Activated CD8-positive, alpha-beta T cell treated with anti-CD3 and anti-CD28 coated beads, Interleukin-2, amount 10 ng/mL, durations not matched to agents 7 days and 5 days (primary cell): ENCODE data around the gene CCNI. TPM values are rescaled to one million over a fixed set of nuclear protein-coding genes. Genes with fewer than 3 reads are reported as not detected.

Experiments used
- ATAC-seq: fragments of 150-1000 bp; cut with Tn5 transposase; one replicate; pipeline ENCODE4 v1.10.0; 2021; ENCODE audit warnings: moderate library complexity
- CTCF ChIA-PET: fragments of 350-600 bp; sonication (Branson Sonifier 250); formaldehyde crosslinking; loops from one replicate; lab custom pipeline; 2021; ENCODE audit warnings: antibody characterized with exemption; lab: Charles Lee
- POLR2A ChIA-PET: fragments of 350-600 bp; sonication (Branson Sonifier 250); formaldehyde crosslinking; loops from one replicate; lab custom pipeline; 2021; ENCODE audit warnings: antibody characterized with exemption; lab: Charles Lee
- DNase-seq: peaks from one replicate; pipeline ENCODE4 v3.0.0-alpha.2; 2020
- H3K27ac Mint-ChIP-seq: one replicate; pipeline ENCODE4 v1.8.0; 2021; ENCODE audit warnings: mild to moderate bottlenecking, mixed read lengths
- H3K27me3 Mint-ChIP-seq: one replicate; pipeline ENCODE4 v1.8.0; 2021; ENCODE audit warnings: low read depth, mixed read lengths
- H3K36me3 Mint-ChIP-seq: one replicate; pipeline ENCODE4 v1.8.0; 2021; ENCODE audit warnings: low read depth, mixed read lengths
- H3K4me1 Mint-ChIP-seq: one replicate; pipeline ENCODE4 v1.8.0; 2021; ENCODE audit warnings: low read depth, mixed read lengths
- H3K4me3 Mint-ChIP-seq: one replicate; pipeline ENCODE4 v1.8.0; 2021; ENCODE audit warnings: mild to moderate bottlenecking, mixed read lengths
- H3K9me3 Mint-ChIP-seq: one replicate; pipeline ENCODE4 v1.8.0; 2022; ENCODE audit warnings: mixed read lengths; ENCODE audit not compliant: insufficient read depth
- total RNA-seq, 2 experiments: library from RNA; stranded (reverse); gene quantifications; one replicate each; pipeline ENCODE4 v1.2.3, GENCODE V29; 2021

CCNI gene
- total RNA-seq, 2 experiments from 2014 or later = 203 to 216 TPM

DNA sequence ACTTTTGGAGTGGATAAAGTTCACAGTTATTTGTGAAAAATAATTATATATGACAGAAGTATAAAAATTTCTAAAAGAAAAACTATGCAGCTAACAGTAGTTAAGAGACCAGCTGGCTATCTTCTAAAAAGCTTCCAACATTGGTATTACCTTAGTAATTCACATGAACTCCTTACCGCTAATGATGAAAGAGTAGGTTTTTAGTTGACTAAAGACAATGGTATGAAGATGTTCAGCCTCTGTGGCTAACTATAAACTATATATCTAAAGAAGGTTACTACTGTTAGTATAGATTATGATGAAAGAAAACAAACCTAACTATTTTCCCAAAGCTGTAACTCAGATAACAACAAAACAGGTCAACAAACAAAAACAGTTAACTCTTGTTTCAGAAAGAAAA is 10.4 kb downstream of the CCNI start:
- H3K36me3 Mint-ChIP-seq = peaks cover 47% of the 10 kb centered on the region
- no peaks in the 10 kb centered on the region for H3K9me3 Mint-ChIP-seq
- no peak for DNase-seq
- ATAC-seq = no peak
- peaks cover 23% of the 10 kb centered on the region for H3K4me1 Mint-ChIP-seq
- H3K27ac Mint-ChIP-seq = peak overlapping the region; percentile 15
- H3K27me3 Mint-ChIP-seq = no peaks in the 10 kb centered on the region
- POLR2A ChIA-PET = interaction anchor here (1.7 kb wide), 1 partner anchor 12 kb away, joined by 5 read pairs; no protein-coding TSS in a partner anchor
- CTCF ChIA-PET = interaction anchor here (1.0 to 8.3 kb wide), 4 partner anchors 13 to 138 kb away, joined by 3 to 54 read pairs (median 10); no protein-coding TSS in a partner anchor
- H3K4me3 Mint-ChIP-seq = no peak overlapping the region

DNA sequence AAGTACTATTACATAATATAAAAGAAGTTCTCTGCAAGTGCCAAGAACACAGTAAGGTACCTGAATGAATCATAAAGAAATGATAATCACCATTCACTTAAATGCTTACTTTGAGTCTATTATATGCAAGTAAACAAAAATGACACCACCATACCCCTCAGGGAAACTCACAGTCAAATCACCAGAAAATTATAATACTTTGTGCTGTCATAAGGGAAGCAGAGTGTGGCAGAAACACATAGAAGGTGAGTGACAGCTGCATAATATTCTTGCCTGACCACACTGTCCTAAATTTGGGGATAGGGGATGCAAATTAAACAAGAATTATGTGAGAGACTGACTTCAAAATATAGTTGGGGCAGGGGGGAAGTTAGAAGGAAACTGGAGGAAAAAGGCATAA is 12.9 kb downstream of the CCNI start:
- DNase-seq = no peak
- H3K36me3 Mint-ChIP-seq = peaks cover 48% of the 10 kb centered on the region
- no peak overlapping the region for H3K4me3 Mint-ChIP-seq
- no peaks in the 10 kb centered on the region for H3K9me3 Mint-ChIP-seq
- ATAC-seq = no peak
- no peak overlapping the region for H3K27ac Mint-ChIP-seq
- no peaks in the 10 kb centered on the region for H3K27me3 Mint-ChIP-seq
- H3K4me1 Mint-ChIP-seq = peaks cover 6% of the 10 kb centered on the region
- POLR2A ChIA-PET = interaction anchor here (0.9 kb wide), 1 partner anchor 73 kb away, joined by 3 read pairs; no protein-coding TSS in a partner anchor
- CTCF ChIA-PET = interaction anchor here (1.6 to 2.4 kb wide), 2 partner anchors 18 to 141 kb away, joined by 3 to 8 read pairs; no protein-coding TSS in a partner anchor

DNA sequence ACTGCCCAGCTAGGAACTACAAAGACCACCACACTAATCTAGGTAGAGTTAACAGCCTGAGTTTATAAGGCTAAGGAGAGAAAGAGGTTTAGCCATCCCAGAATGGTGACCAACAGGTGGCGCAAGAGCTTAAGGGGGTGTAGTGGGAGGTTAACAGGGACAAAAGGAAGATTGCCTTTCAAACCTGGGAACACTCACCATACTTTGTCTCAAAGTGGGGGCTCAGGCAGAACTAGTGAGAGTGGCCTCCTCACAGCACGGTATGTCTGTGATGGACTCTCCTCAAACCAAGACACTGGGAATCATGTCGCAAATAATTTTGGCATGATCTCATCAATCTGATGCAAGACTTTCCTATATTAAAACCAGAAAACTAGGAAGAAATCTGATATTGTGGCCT is 23.4 kb downstream of the CCNI start:
- DNase-seq (peak; percentile 72), ATAC-seq (peak; percentile 60)
- Mint-ChIP-seq H3K4me3 (no peak overlapping the region), H3K9me3 (no peaks in the 10 kb centered on the region), H3K27ac (no peak overlapping the region), H3K4me1 (no peaks in the 10 kb centered on the region), H3K27me3 (no peaks in the 10 kb centered on the region), H3K36me3 (peaks cover 57% of the 10 kb centered on the region)
- CTCF ChIA-PET = interaction anchor here (0.6 to 7.9 kb wide), 22 partner anchors 8 to 557 kb away, joined by 3 to 116 read pairs (median 4); partner anchors contain the start of genes CCNG2 and CCNI
- POLR2A ChIA-PET = interaction anchor here (0.9 kb wide), 1 partner anchor 151 kb away, joined by 4 read pairs; no protein-coding TSS in a partner anchor

DNA sequence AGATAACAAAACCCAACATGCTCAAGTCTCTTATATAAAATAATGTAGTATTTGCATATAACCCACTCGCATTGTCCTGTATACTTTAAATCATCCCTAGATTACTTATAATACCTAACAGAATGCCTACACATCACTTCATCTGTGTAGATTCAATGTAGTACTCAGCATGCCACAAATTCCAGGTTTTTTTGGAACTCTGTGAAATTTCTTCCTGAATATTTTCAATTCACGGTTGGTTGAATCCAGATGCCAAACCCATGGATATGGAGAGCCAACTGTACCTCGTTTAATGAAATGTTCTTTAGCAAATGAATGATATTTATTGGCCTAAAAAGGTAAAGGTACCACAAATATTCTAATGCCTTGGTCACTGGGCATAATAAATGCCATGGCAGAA is 24.8 kb downstream of the CCNI start:
- Mint-ChIP-seq H3K27ac (no peak overlapping the region), H3K9me3 (no peaks in the 10 kb centered on the region), H3K4me3 (no peak overlapping the region), H3K36me3 (peaks cover 56% of the 10 kb centered on the region), H3K27me3 (no peaks in the 10 kb centered on the region), H3K4me1 (peaks cover 4% of the 10 kb centered on the region)
- CTCF ChIA-PET = interaction anchor here (1.3 to 7.9 kb wide), 6 partner anchors 13 to 149 kb away, joined by 3 to 116 read pairs (median 6); no protein-coding TSS in a partner anchor
- POLR2A ChIA-PET = no interaction called here
- DNase-seq = no peak
- ATAC-seq = no peak

DNA sequence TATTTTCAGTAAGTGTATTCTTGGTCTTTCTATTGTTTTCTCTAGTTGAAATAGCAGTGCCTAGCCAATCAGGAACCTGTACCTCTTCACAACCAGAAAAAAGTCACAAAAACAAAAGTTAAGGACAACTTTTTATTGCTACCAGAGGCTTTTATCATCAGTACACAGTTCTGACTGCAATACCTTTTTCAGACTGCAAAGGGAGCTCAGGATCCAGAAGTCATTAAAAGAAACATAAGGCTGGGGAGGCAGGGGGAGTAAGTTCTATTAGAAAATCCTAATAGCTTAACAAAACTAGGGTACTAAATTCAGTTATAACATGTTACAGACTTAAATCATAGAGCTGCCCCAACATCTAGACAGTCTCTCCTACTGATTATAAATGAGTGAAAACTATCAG is 28.8 kb downstream of the CCNI start:
- no peak overlapping the region for H3K4me3 Mint-ChIP-seq
- ChIA-PET POLR2A (no interaction called here), CTCF (interaction anchor here (0.7 to 9.2 kb wide), 8 partner anchors 12 to 261 kb away, joined by 3 to 103 read pairs (median 6); no protein-coding TSS in a partner anchor)
- H3K9me3 Mint-ChIP-seq = no peaks in the 10 kb centered on the region
- H3K36me3 Mint-ChIP-seq = peaks cover 40% of the 10 kb centered on the region
- H3K27ac Mint-ChIP-seq = peak overlapping the region; percentile 48
- no peaks in the 10 kb centered on the region for H3K27me3 Mint-ChIP-seq
- no peak for ATAC-seq
- H3K4me1 Mint-ChIP-seq = peaks cover 9% of the 10 kb centered on the region
- DNase-seq = no peak

DNA sequence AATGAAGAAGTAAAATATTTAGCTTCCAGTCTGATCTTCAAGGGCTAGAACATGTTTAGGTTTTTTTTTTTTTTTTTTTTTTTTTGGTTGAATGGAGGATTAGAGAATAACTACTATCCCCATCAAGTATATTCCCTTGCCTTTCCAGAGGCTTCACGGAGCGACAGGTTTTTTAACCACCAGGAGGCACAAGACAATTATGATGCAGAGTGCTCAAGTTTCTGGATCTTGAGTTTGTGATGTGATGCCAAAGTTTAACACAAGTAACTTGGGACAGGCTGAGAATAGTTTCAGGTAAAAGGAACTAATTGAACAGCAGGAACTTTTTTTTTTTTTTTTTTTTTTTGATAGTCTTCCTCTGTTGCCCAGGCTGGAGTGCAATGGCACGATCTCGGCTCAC is 30.3 kb downstream of the CCNI start:
- no peak overlapping the region for H3K27ac Mint-ChIP-seq

DNA sequence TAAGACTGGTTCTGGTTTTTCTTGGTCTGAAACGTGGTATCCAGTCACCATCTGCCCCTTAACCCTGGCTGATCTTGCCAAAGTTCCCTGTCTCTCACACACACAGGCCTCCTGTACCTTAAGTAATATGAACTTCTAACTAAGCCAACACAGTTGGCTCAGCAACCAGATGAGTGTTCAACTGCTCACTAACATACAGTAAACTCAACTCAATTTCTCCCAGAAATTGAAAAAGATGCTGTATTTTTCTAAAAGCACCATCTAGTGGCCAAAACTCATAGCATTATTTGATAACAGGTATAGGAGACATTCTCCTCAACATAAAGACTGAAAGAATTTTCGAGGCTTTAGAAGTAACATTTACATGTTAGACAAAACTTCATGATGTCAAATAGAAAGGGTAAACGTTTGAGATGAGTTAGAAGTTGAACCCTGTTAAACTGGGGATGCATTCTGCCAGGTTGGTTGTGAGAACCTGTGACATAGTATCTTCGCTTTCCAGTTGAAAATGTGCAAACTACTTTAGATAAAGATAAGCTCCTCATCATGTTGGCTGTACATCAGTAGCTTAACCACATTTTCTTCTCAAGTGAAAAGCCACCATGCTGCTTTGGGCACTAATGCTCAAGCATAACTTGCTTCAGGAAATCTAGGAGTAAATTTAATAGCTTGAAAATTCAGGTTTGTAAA is 31.2 kb downstream of the CCNI start:
- DNase-seq (no peak), ATAC-seq (peak; percentile 73)
- Mint-ChIP-seq H3K9me3 (no peaks in the 10 kb centered on the region), H3K27me3 (no peaks in the 10 kb centered on the region), H3K4me1 (peaks cover 9% of the 10 kb centered on the region), H3K4me3 (no peak overlapping the region), H3K36me3 (peaks cover 30% of the 10 kb centered on the region), H3K27ac (no peak overlapping the region)
- ChIA-PET POLR2A (interaction anchor here (0.7 kb wide), 1 partner anchor 57 kb away, joined by 3 read pairs; no protein-coding TSS in a partner anchor), CTCF (interaction anchor here (0.7 to 9.2 kb wide), 44 partner anchors 9 to 611 kb away, joined by 3 to 103 read pairs (median 4); no protein-coding TSS in a partner anchor)

More for the DNA sequence above, 30.3 kb downstream of the CCNI start:
- POLR2A ChIA-PET = interaction anchor here (0.7 kb wide), 1 partner anchor 58 kb away, joined by 3 read pairs; no protein-coding TSS in a partner anchor
- ATAC-seq (no peak), DNase-seq (no peak)
- CTCF ChIA-PET = interaction anchor here (0.7 to 9.2 kb wide), 42 partner anchors 8 to 612 kb away, joined by 3 to 103 read pairs (median 4); no protein-coding TSS in a partner anchor
- no peak overlapping the region for H3K4me3 Mint-ChIP-seq
- no peaks in the 10 kb centered on the region for H3K27me3 Mint-ChIP-seq
- peaks cover 9% of the 10 kb centered on the region for H3K4me1 Mint-ChIP-seq
- peaks cover 30% of the 10 kb centered on the region for H3K36me3 Mint-ChIP-seq
- no peaks in the 10 kb centered on the region for H3K9me3 Mint-ChIP-seq

DNA sequence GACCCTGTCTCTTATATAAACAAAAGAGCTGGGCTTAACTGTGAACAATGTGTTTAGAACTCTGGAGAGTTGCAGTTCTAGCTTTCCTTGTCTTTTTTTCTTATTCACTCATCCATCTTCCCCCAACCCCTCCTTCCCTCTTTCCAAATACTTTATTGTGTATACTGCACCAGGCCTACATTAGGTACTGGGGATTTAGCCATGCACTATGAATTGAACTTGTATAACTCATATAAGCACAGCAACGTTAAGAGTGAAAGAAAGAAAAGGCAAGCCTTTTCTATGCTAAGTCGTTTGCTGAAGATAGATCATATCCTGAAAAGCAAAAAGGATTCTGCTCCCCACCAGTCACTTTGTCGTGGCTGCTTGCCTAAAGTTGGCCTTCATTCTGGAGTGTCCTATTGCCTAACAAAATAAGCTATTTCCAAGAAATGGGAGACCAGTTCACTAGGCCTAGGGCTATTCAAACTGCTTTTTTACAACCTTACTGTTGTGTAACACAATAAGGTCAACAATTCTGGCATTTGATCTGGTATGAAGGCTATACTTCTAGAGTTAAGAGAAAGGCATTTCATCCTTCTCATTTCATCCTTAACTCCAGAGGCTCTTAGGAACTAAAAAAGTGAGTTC is 32.2 kb downstream of the CCNI start:
- peaks cover 9% of the 10 kb centered on the region for H3K4me1 Mint-ChIP-seq
- POLR2A ChIA-PET = no interaction called here
- peaks cover 37% of the 10 kb centered on the region for H3K36me3 Mint-ChIP-seq
- H3K27ac Mint-ChIP-seq = no peak overlapping the region
- CTCF ChIA-PET = interaction anchor here (0.9 to 9.2 kb wide), 10 partner anchors 10 to 315 kb away, joined by 3 to 103 read pairs (median 4); partner anchors contain the start of gene SOWAHB
- no peaks in the 10 kb centered on the region for H3K9me3 Mint-ChIP-seq
- H3K4me3 Mint-ChIP-seq = no peak overlapping the region
- no peaks in the 10 kb centered on the region for H3K27me3 Mint-ChIP-seq
- DNase-seq = no peak
- no peak for ATAC-seq

DNA sequence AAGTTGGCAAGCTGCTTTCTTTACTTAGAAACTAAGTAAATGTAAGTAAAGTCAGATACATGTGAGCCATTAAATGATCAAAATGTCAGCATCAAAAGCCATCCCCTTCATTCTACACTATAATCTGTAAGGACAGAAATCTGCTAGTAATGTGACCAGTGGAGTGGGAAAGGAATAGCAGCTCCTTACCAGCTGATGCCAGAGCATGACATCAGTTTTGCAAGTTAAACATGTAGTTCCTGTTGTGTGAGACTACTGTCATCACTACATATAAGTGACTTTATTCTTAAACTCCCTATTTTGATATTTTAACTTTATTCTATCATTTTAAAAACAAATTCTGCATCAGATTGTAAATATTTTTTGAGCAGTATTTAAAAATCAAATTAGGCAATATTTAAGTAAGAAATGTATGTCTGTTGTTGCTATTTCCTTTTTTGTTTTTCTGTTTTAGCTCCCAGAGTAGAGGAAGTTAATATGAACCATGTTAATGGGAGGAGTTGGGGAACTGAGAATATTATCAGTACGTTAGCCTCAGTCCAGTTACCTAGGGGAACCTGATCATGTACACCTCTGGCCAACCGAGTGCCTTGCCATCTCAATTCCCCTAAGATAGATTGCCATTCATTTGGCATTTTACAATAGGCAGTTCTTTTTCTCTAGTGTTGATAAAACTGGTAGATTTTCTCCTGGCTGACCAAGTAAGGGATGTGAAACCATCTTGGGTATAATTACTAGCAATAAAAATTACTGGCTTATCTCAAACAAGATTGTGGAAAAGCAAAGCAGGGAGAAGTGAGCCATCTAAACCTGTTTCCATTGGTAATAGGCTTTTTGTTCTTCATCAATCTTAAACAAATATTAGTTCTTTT is 34.7 kb downstream of the CCNI start:
- H3K9me3 Mint-ChIP-seq = no peaks in the 10 kb centered on the region
- POLR2A ChIA-PET = no interaction called here
- CTCF ChIA-PET = interaction anchor here (9.2 kb wide), 1 partner anchor 9 kb away, joined by 99 read pairs; no protein-coding TSS in a partner anchor
- ATAC-seq (no peak), DNase-seq (no peak)
- no peaks in the 10 kb centered on the region for H3K27me3 Mint-ChIP-seq
- no peak overlapping the region for H3K4me3 Mint-ChIP-seq
- H3K27ac Mint-ChIP-seq = no peak overlapping the region
- peaks cover 6% of the 10 kb centered on the region for H3K4me1 Mint-ChIP-seq
- H3K36me3 Mint-ChIP-seq = peaks cover 28% of the 10 kb centered on the region

DNA sequence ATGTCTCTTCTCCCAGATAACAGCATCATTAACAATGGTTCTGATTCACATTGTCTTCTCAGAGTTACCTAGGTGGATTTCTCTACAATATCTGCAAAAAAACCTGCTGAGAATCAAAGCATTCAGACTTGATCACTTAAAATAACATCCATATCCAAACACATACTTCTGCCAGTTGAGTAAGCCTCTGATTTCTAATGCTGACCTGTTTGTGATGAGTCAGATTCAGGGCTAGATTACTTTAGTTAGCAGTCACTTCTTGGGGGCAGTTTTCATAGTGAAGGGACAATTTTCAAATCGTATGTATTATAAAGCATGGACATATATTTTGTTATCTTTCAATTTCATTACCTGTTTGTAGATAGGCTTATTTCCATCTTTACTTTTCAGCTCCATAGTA is 35.5 kb downstream of the CCNI start:
- DNase-seq (no peak), ATAC-seq (no peak)
- CTCF ChIA-PET = interaction anchor here (1.7 to 9.2 kb wide), 2 partner anchors 8 to 15 kb away, joined by 3 to 99 read pairs; no protein-coding TSS in a partner anchor
- H3K4me1 Mint-ChIP-seq = peaks cover 6% of the 10 kb centered on the region
- POLR2A ChIA-PET = no interaction called here
- H3K4me3 Mint-ChIP-seq = no peak overlapping the region
- no peak overlapping the region for H3K27ac Mint-ChIP-seq
- H3K9me3 Mint-ChIP-seq = no peaks in the 10 kb centered on the region
- H3K36me3 Mint-ChIP-seq = peaks cover 30% of the 10 kb centered on the region
- no peaks in the 10 kb centered on the region for H3K27me3 Mint-ChIP-seq
